Measurements from ENCODE around the gene HSPA5.

DNA sequence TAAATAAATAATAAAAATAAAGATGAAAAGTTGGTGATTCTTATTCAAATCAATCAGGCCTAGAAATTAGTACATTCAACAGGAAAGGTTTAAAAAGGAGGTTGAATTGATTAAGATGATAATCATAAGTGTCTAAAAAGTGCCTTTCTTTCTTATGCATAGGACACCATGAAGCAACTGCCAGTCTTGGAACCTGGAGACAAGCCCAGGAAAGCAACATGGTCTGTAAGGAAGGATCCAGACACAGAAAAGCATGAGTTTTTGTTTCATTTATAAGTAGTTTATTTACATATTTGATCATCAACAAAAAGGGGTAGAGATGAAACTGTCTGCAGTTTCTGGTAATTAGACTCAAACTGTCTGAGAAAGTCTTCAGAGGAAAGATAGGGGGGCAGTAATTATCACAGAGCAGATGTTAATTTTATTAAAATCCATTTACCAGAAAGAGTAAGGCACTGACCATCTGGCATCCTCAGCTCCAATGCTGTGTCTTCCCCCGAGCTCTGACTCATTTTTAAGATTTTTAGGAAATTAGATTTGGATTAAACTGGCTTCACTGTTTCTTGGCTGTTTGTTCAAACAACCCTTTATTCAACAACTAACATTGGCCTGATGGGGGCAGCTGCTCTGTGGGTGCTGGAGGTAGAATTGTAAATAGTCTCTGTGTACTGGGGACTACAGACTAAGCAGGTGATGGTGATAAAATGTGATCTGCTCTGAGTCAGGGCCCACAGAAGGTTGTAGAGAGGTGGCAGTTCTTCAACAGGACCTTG is 38.1 kb downstream of the HSPA5 start:
- TF ChIP-seq, protein P1, sequence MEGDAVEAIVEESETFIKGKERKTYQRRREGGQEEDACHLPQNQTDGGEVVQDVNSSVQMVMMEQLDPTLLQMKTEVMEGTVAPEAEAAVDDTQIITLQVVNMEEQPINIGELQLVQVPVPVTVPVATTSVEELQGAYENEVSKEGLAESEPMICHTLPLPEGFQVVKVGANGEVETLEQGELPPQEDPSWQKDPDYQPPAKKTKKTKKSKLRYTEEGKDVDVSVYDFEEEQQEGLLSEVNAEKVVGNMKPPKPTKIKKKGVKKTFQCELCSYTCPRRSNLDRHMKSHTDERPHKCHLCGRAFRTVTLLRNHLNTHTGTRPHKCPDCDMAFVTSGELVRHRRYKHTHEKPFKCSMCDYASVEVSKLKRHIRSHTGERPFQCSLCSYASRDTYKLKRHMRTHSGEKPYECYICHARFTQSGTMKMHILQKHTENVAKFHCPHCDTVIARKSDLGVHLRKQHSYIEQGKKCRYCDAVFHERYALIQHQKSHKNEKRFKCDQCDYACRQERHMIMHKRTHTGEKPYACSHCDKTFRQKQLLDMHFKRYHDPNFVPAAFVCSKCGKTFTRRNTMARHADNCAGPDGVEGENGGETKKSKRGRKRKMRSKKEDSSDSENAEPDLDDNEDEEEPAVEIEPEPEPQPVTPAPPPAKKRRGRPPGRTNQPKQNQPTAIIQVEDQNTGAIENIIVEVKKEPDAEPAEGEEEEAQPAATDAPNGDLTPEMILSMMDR (IDR thresholded peaks at IDR 0.05) = no peak
- TF ChIP-seq POLR2A (IDR thresholded peaks at IDR 0.05) = no peak

Measured in Peyer's patch (tissue), 4 donors.